Posterior cingulate gyrus (tissue), 11 donors: Measurements from ENCODE around the gene PXDN.

ENCODE experiments used
- DNase-seq, 10 donors: peaks; one replicate each; pipeline versions ENCODE4 v3.0.0 to v3.0.0-alpha.2; 2020 to 2021; ENCODE audit warnings: mixed read lengths in 3 of 10
- intact Hi-C: fragments of 100-400 bp; cut with DNase I; formaldehyde crosslinking; loops from one replicate; pipeline ENCODE4 v1.15.1; 2023

Gene PXDN

GRCh38 chr2:1610096-1610485, 134.2 kb downstream of the PXDN start:
- intact Hi-C loops, result no loop called here
- peak in 1 of 10 donors; percentile 80 for DNase-seq

GRCh38 chr2:1609485-1610095, 134.7 kb downstream of the PXDN start:
- intact Hi-C loops, result no loop called here
- no peak for DNase-seq

GRCh38 chr2:1609040-1609439, 135.3 kb downstream of the PXDN start:
- intact Hi-C loops, result no loop called here
- DNase-seq, result no peak

GRCh38 chr2:1607971-1608688, 136.2 kb downstream of the PXDN start:
- peak in 2 of 10 donors; percentile 13 to 54 for DNase-seq
- intact Hi-C loops, result no loop called here

- DNase-seq, result peak in 2 of 10 donors; percentile 32 to 61
- intact Hi-C loops, result no loop called here
These were observed 136.9 kb downstream of the PXDN start for GRCh38 chr2:1607236-1607920.

- DNase-seq, result peak in 2 of 10 donors; percentile 48 to 56
- intact Hi-C loops, result no loop called here
These were observed 137.7 kb downstream of the PXDN start for GRCh38 chr2:1606421-1607235.

- intact Hi-C loops, result no loop called here
- peak in 2 of 10 donors; percentile 62 to 66 for DNase-seq
These were observed 138.3 kb downstream of the PXDN start for GRCh38 chr2:1606046-1606400.

GRCh38 chr2:1605102-1606045, 138.9 kb downstream of the PXDN start:
- peak in 4 of 10 donors; percentile 28 to 87 (median 56) for DNase-seq
- intact Hi-C loops, result no loop called here

GRCh38 chr2:1603521-1603920, 140.8 kb downstream of the PXDN start:
- DNase-seq, result peak in 2 of 10 donors; percentile 22 to 63
- intact Hi-C loops, result no loop called here

- peak in 2 of 10 donors; percentile 77 to 80 for DNase-seq
- intact Hi-C loops, result no loop called here
These were observed 141.3 kb downstream of the PXDN start for GRCh38 chr2:1603059-1603458.

- DNase-seq, result peak in 2 of 10 donors; percentile 32 to 73
- intact Hi-C loops, result no loop called here
These were observed 141.9 kb downstream of the PXDN start for GRCh38 chr2:1602278-1603010.

GRCh38 chr2:1601471-1602277, 142.6 kb downstream of the PXDN start:
- peak in 2 of 10 donors; percentile 20 to 52 for DNase-seq
- intact Hi-C loops, result no loop called here

GRCh38 chr2:1601067-1601412, 143.3 kb downstream of the PXDN start:
- peak in 2 of 10 donors; percentile 30 to 64 for DNase-seq
- intact Hi-C loops, result no loop called here

- peak in 2 of 10 donors; percentile 46 to 69 for DNase-seq
- intact Hi-C loops, result no loop called here
These were observed 143.9 kb downstream of the PXDN start for GRCh38 chr2:1600191-1601066.

GRCh38 chr2:1599301-1600085, 144.8 kb downstream of the PXDN start:
- intact Hi-C loops, result no loop called here

GRCh38 chr2:1598800-1599199, 145.5 kb downstream of the PXDN start:
- peak in 1 of 10 donors; percentile 17 for DNase-seq
- intact Hi-C loops, result no loop called here

More at GRCh38 chr2:1599301-1600085, 144.8 kb downstream of the PXDN start:
- DNase-seq, result peak in 2 of 10 donors; percentile 42 to 61
